CD4-positive, CD25-positive, alpha-beta regulatory T cell (primary cell): ENCODE measurements around the gene DEPDC1B. TPM values are rescaled to one million over a fixed set of nuclear protein-coding genes. Genes with fewer than 3 reads are reported as not detected.
"Not testable (repeated sequence)": the region's sequence is repeated elsewhere in the genome, so short reads cannot be mapped to it uniquely, and the experiment has no call there.

Source experiments
- ATAC-seq, 2 donors: fragments of 150-1000 bp; cut with Tn5 transposase; one replicate each; pipeline ENCODE4 v1.10.0; 2021; ENCODE audit warnings: low read depth in 2 of 2, moderate number of reproducible peaks in 2 of 2, moderate library complexity in 1 of 2
- DNase-seq, 3 donors: peaks; one replicate each; pipeline versions ENCODE4 v3.0.0 to v3.0.0-alpha.2; 2012 to 2022; ENCODE audit warnings: mixed read lengths in 1 of 3
- H3K27ac ChIP-seq: one replicate; pipeline ENCODE4 v1.7.0; 2013; ENCODE audit warnings: mild to moderate bottlenecking, low read length; ENCODE audit not compliant: insufficient read depth, poor library complexity, severe bottlenecking
- H3K27me3 ChIP-seq: one replicate; pipeline ENCODE4 v1.7.0; 2013; ENCODE audit warnings: low read length; ENCODE audit not compliant: control insufficient read depth, insufficient read depth
- H3K36me3 ChIP-seq: one replicate; pipeline ENCODE4 v1.7.0; 2013; ENCODE audit warnings: mild to moderate bottlenecking, low read length, moderate library complexity; ENCODE audit not compliant: control insufficient read depth, insufficient read depth
- H3K4me1 ChIP-seq: 2 replicates; pipeline ENCODE4 v1.7.0; 2013; ENCODE audit warnings: mild to moderate bottlenecking, low read length; ENCODE audit not compliant: insufficient read depth, control insufficient read depth, poor library complexity, severe bottlenecking
- H3K4me3 ChIP-seq: one replicate; pipeline ENCODE4 v1.7.0; 2013; ENCODE audit warnings: low read depth, mild to moderate bottlenecking, low read length, moderate library complexity
- H3K9me3 ChIP-seq, 2 experiments: 1 replicate in 1 of 2; 2 replicates in 1 of 2; pipeline ENCODE4 v1.7.0; 2013; ENCODE audit warnings: low read length in 2 of 2, mild to moderate bottlenecking in 1 of 2, moderate library complexity in 1 of 2; ENCODE audit not compliant: control insufficient read depth in 2 of 2
- H3K27ac Mint-ChIP-seq, 3 donors: one replicate each; pipeline ENCODE4 v1.8.0; 2020 to 2022; ENCODE audit warnings: mild to moderate bottlenecking in 3 of 3, mixed read lengths in 3 of 3, moderate library complexity in 2 of 3
- H3K27me3 Mint-ChIP-seq: one replicate; pipeline ENCODE4 v1.8.0; 2022; ENCODE audit warnings: mild to moderate bottlenecking, mixed read lengths
- H3K36me3 Mint-ChIP-seq: one replicate; pipeline ENCODE4 v1.8.0; 2020; ENCODE audit warnings: mixed read lengths
- H3K4me1 Mint-ChIP-seq, 4 donors: one replicate each; pipeline ENCODE4 v1.8.0; 2020 to 2022; ENCODE audit warnings: mixed read lengths in 4 of 4, mild to moderate bottlenecking in 1 of 4
- H3K4me3 Mint-ChIP-seq, 4 donors: one replicate each; pipeline ENCODE4 v1.8.0; 2020 to 2022; ENCODE audit warnings: mild to moderate bottlenecking in 4 of 4, mixed read lengths in 4 of 4, moderate library complexity in 3 of 4
- H3K9me3 Mint-ChIP-seq, 7 donors: one replicate each; pipeline ENCODE4 v1.8.0; 2020 to 2022; ENCODE audit warnings: mixed read lengths in 7 of 7, mild to moderate bottlenecking in 3 of 7, moderate library complexity in 2 of 7
- polyA plus RNA-seq, 4 donors: library from polyadenylated mRNA; unstranded; fragments of 300-500 nt; fragmentation: Illumina TruSeq; gene quantifications; one replicate each; pipeline ENCODE4 v1.2.3, GENCODE V29; 2021
- total RNA-seq: library from RNA; stranded (reverse); gene quantifications from one replicate; pipeline ENCODE4 v1.2.3, GENCODE V29; 2022

Gene DEPDC1B
- total and polyA plus RNA-seq, 5 donors from 2014 or later: 0.83 to 4.3 (median 2.0) TPM

GRCh38 chr5:60727033-60727679 lies 27.2 kb upstream of the DEPDC1B start:
- Mint-ChIP-seq H3K27me3 (peaks cover 15% of the 10 kb centered on the region), H3K27ac (no peak overlapping the region), H3K36me3 (no peaks in the 10 kb centered on the region), H3K4me3 (no peak overlapping the region), H3K9me3 (peaks cover 0 to 2% (median 0%) of the 10 kb centered on the region in 7 donors), H3K4me1 (no peaks in the 10 kb centered on the region)
- no peak for ATAC-seq
- Histone ChIP-seq H3K4me3 (no peak overlapping the region), H3K4me1 (no peaks in the 10 kb centered on the region), H3K27me3 (no peaks in the 10 kb centered on the region), H3K27ac (no peak overlapping the region), H3K9me3 (no peaks in the 10 kb centered on the region), H3K36me3 (no peaks in the 10 kb centered on the region)
- DNase-seq: no peak

- Mint-ChIP-seq H3K9me3 (peaks cover 0 to 2% (median 0%) of the 10 kb centered on the region in 7 donors), H3K27me3 (peaks cover 26% of the 10 kb centered on the region), H3K36me3 (no peaks in the 10 kb centered on the region), H3K4me3 (no peak overlapping the region), H3K4me1 (no peaks in the 10 kb centered on the region), H3K27ac (no peak overlapping the region)
- Histone ChIP-seq H3K27me3 (no peaks in the 10 kb centered on the region), H3K4me3 (no peak overlapping the region), H3K4me1 (no peaks in the 10 kb centered on the region), H3K9me3 (no peaks in the 10 kb centered on the region), H3K27ac (no peak overlapping the region), H3K36me3 (no peaks in the 10 kb centered on the region)
- ATAC-seq (no peak), DNase-seq (no peak)
Observed at GRCh38 chr5:60724126-60724525, 24.2 kb upstream of the DEPDC1B start.

- H3K27me3 ChIP-seq: peaks cover 4% of the 10 kb centered on the region
- H3K4me3 ChIP-seq: no peak overlapping the region
- no peaks in the 10 kb centered on the region for H3K36me3 ChIP-seq
- H3K27ac Mint-ChIP-seq: no peak overlapping the region
- no peak for DNase-seq
- no peaks in the 10 kb centered on the region for H3K4me1 ChIP-seq
- peaks cover 0 to 2% (median 0%) of the 10 kb centered on the region in 7 donors for H3K9me3 Mint-ChIP-seq
- ATAC-seq: no peak
- peaks cover 30% of the 10 kb centered on the region for H3K27me3 Mint-ChIP-seq
- no peaks in the 10 kb centered on the region for H3K4me1 Mint-ChIP-seq
- H3K9me3 ChIP-seq: no peaks in the 10 kb centered on the region
- H3K4me3 Mint-ChIP-seq: no peak overlapping the region
- H3K36me3 Mint-ChIP-seq: no peaks in the 10 kb centered on the region
- H3K27ac ChIP-seq: no peak overlapping the region
Observed at GRCh38 chr5:60722416-60722815, 22.4 kb upstream of the DEPDC1B start.

GRCh38 chr5:60719329-60719728 lies 19.4 kb upstream of the DEPDC1B start:
- peaks cover 0 to 12% (median 0%) of the 10 kb centered on the region in 7 donors for H3K9me3 Mint-ChIP-seq

GRCh38 chr5:60718166-60718892 lies 18.4 kb upstream of the DEPDC1B start:
- Mint-ChIP-seq H3K27ac (no peak overlapping the region), H3K27me3 (peaks cover 43% of the 10 kb centered on the region), H3K4me3 (no peak overlapping the region), H3K36me3 (no peaks in the 10 kb centered on the region), H3K4me1 (peaks cover 0 to 4% (median under 1%) of the 10 kb centered on the region in 4 donors), H3K9me3 (peaks cover 0 to 14% (median 3%) of the 10 kb centered on the region in 7 donors)
- Histone ChIP-seq H3K27me3 (peaks cover 6% of the 10 kb centered on the region), H3K4me3 (no peak overlapping the region), H3K27ac (no peak overlapping the region), H3K36me3 (no peaks in the 10 kb centered on the region), H3K4me1 (no peaks in the 10 kb centered on the region), H3K9me3 (no peaks in the 10 kb centered on the region)
- ATAC-seq (no peak), DNase-seq (no peak)

More at GRCh38 chr5:60719329-60719728, 19.4 kb upstream of the DEPDC1B start:
- DNase-seq (no peak), ATAC-seq (no peak)
- Histone ChIP-seq H3K4me3 (no peak overlapping the region), H3K27ac (no peak overlapping the region), H3K36me3 (no peaks in the 10 kb centered on the region), H3K9me3 (no peaks in the 10 kb centered on the region), H3K27me3 (peaks cover 6% of the 10 kb centered on the region), H3K4me1 (no peaks in the 10 kb centered on the region)
- H3K36me3 Mint-ChIP-seq: no peaks in the 10 kb centered on the region
- no peak overlapping the region for H3K27ac Mint-ChIP-seq
- H3K4me3 Mint-ChIP-seq: no peak overlapping the region
- H3K4me1 Mint-ChIP-seq: peaks cover 0 to 3% (median under 1%) of the 10 kb centered on the region in 4 donors
- H3K27me3 Mint-ChIP-seq: peaks cover 43% of the 10 kb centered on the region

GRCh38 chr5:60715201-60715928 lies 15.4 kb upstream of the DEPDC1B start:
- not testable (repeated sequence) for DNase-seq, H3K4me3 ChIP-seq, H3K36me3 Mint-ChIP-seq, H3K27ac Mint-ChIP-seq, H3K36me3 ChIP-seq, H3K27ac ChIP-seq, H3K27me3 ChIP-seq, ATAC-seq, H3K4me3 Mint-ChIP-seq, H3K9me3 ChIP-seq, H3K4me1 ChIP-seq, H3K4me1 Mint-ChIP-seq
- Mint-ChIP-seq H3K27me3 (peaks cover 37% of the 10 kb centered on the region), H3K9me3 (peaks cover 0 to 14% (median 3%) of the 10 kb centered on the region in 7 donors)

GRCh38 chr5:60712950-60713349 lies 13.0 kb upstream of the DEPDC1B start:
- peaks cover 7% of the 10 kb centered on the region for H3K27me3 ChIP-seq
- H3K4me1 ChIP-seq: no peaks in the 10 kb centered on the region
- H3K27ac ChIP-seq: no peak overlapping the region
- peaks cover 0 to 14% (median 3%) of the 10 kb centered on the region in 7 donors for H3K9me3 Mint-ChIP-seq
- DNase-seq: no peak
- H3K36me3 ChIP-seq: no peaks in the 10 kb centered on the region
- H3K9me3 ChIP-seq: no peaks in the 10 kb centered on the region
- peaks cover 37% of the 10 kb centered on the region for H3K27me3 Mint-ChIP-seq
- ATAC-seq: no peak
- H3K36me3 Mint-ChIP-seq: no peaks in the 10 kb centered on the region
- H3K4me3 ChIP-seq: no peak overlapping the region
- peaks cover 0 to 4% (median under 1%) of the 10 kb centered on the region in 4 donors for H3K4me1 Mint-ChIP-seq
- no peak overlapping the region for H3K27ac Mint-ChIP-seq
- no peak overlapping the region for H3K4me3 Mint-ChIP-seq
